IMR-90 (cell line): ENCODE results near the gene PGS1. TPM values are rescaled to one million over a fixed set of nuclear protein-coding genes. Genes with fewer than 3 reads are reported as not detected.

Experiments
- ATAC-seq: fragments of 200-7000 bp; cut with Tn5 transposase; 2 replicates; pipeline ENCODE4 v1.9.1; 2020; ENCODE audit warnings: low read depth, mild to moderate bottlenecking, moderate library complexity
- BruUV-seq: library from RNA; stranded (reverse); fragments of 400-500 nt; replicated peaks from 2 replicates; lab custom pipeline; 2021; lab: Mats Ljungman, UMichigan
- CTCF ChIA-PET: fragments of 300-600 bp; formaldehyde crosslinking; extraction: SDS; loops from one replicate; lab custom pipeline; 2021; ENCODE audit warnings: antibody characterized with exemption; lab: Yijun Ruan, JAX
- POLR2A ChIA-PET: fragments of 300-600 bp; sonication (Branson Sonifier 250); formaldehyde crosslinking; loops from one replicate; lab custom pipeline; 2022; ENCODE audit warnings: antibody characterized with exemption; ENCODE audit not compliant: unreplicated experiment; lab: Charles Lee
- DNase-seq: peaks from one replicate; pipeline ENCODE4 v3.0.0; 2013
- H2AFZ ChIP-seq: replicated peaks from 2 replicates; pipeline ENCODE3; 2013; ENCODE audit warnings: low read length, mild to moderate bottlenecking; ENCODE audit not compliant: poor library complexity
- H2AK5ac ChIP-seq: 2 replicates; pipeline ENCODE4 v1.6.1; 2013; ENCODE audit warnings: low read depth, low read length, inconsistent platforms
- H2AK9ac ChIP-seq: replicated peaks from 2 replicates; pipeline ENCODE3; 2013; ENCODE audit warnings: mild to moderate bottlenecking, low read depth, low read length, moderate library complexity; ENCODE audit not compliant: poor library complexity
- H2BK120ac ChIP-seq: 2 replicates; pipeline ENCODE4 v1.6.1; 2013; ENCODE audit warnings: low read depth, low read length, inconsistent platforms
- H2BK15ac ChIP-seq: 3 replicates; pipeline ENCODE4 v1.6.1; 2013; ENCODE audit warnings: low read depth, low read length, inconsistent platforms
- H2BK20ac ChIP-seq: 2 replicates; pipeline ENCODE4 v1.6.1; 2013; ENCODE audit warnings: low read depth, mild to moderate bottlenecking, inconsistent platforms, low read length, moderate library complexity
- H2BK5ac ChIP-seq: 2 replicates; pipeline ENCODE4 v1.6.1; 2013; ENCODE audit warnings: mild to moderate bottlenecking, low read depth, low read length, inconsistent platforms; ENCODE audit not compliant: poor library complexity, severe bottlenecking
- H3K14ac ChIP-seq: replicated peaks from 2 replicates; pipeline ENCODE4 v1.6.1; 2013; ENCODE audit warnings: low read depth, low read length, inconsistent platforms
- H3K18ac ChIP-seq: 2 replicates; pipeline ENCODE4 v1.6.1; 2013; ENCODE audit warnings: low read depth, low read length, control low read depth
- H3K23ac ChIP-seq: 2 replicates; pipeline ENCODE4 v1.6.1; 2013; ENCODE audit warnings: low read depth, low read length, inconsistent platforms
- H3K27ac ChIP-seq: 2 replicates; pipeline ENCODE4 v1.5.1; 2013; ENCODE audit warnings: mild to moderate bottlenecking, control low read depth, low read length; ENCODE audit not compliant: insufficient read depth
- H3K27me3 ChIP-seq: 2 replicates; pipeline ENCODE4 v1.6.1; 2013; ENCODE audit warnings: low read length; ENCODE audit not compliant: control insufficient read depth, insufficient read depth
- H3K36me3 ChIP-seq: 2 replicates; pipeline ENCODE4 v1.6.1; 2013; ENCODE audit warnings: low read length, mixed read lengths; ENCODE audit not compliant: control insufficient read depth, insufficient read depth
- H3K4ac ChIP-seq: 2 replicates; pipeline ENCODE4 v1.6.1; 2013; ENCODE audit warnings: low read depth, low read length, inconsistent platforms
- H3K4me1 ChIP-seq: 2 replicates; pipeline ENCODE4 v1.6.1; 2013; ENCODE audit warnings: low read length, mixed read lengths; ENCODE audit not compliant: control insufficient read depth, insufficient read depth
- H3K4me2 ChIP-seq: 2 replicates; pipeline ENCODE4 v1.6.1; 2013; ENCODE audit warnings: low read depth, mild to moderate bottlenecking, control low read depth, low read length, moderate library complexity
- H3K4me3 ChIP-seq: 2 replicates; pipeline ENCODE4 v1.5.1; 2013; ENCODE audit warnings: low read depth, mild to moderate bottlenecking, control low read depth, low read length, moderate library complexity; ENCODE audit not compliant: insufficient read depth
- H3K56ac ChIP-seq: 2 replicates; pipeline ENCODE4 v1.6.1; 2013; ENCODE audit warnings: low read length, inconsistent platforms; ENCODE audit not compliant: insufficient read depth; ENCODE audit errors: extremely low read depth
- H3K79me1 ChIP-seq, 2 experiments: 2 replicates each; pipeline ENCODE4 v1.6.1; 2013; ENCODE audit warnings: low read length in 2 of 2, inconsistent platforms in 1 of 2, low read depth in 1 of 2
- H3K9ac ChIP-seq: 2 replicates; pipeline ENCODE4 v1.6.1; 2013; ENCODE audit warnings: low read depth, low read length, control low read depth
- H3K9me1 ChIP-seq: 2 replicates; pipeline ENCODE4 v1.6.1; 2013; ENCODE audit warnings: low read length, inconsistent platforms; ENCODE audit not compliant: insufficient read depth
- H3K9me3 ChIP-seq: 2 replicates; pipeline ENCODE4 v1.6.1; 2013; ENCODE audit warnings: low read length; ENCODE audit not compliant: control insufficient read depth, insufficient read depth
- H4K20me1 ChIP-seq: 2 replicates; pipeline ENCODE4 v1.6.1; 2013; ENCODE audit warnings: low read length, inconsistent platforms; ENCODE audit not compliant: insufficient read depth
- H4K5ac ChIP-seq: 2 replicates; pipeline ENCODE4 v1.6.1; 2013; ENCODE audit warnings: mild to moderate bottlenecking, low read depth, low read length, control low read depth
- H4K8ac ChIP-seq, 2 experiments: 2 replicates each; pipeline ENCODE4 v1.6.1; 2013; ENCODE audit warnings: low read depth in 2 of 2, low read length in 2 of 2, control low read depth in 1 of 2, inconsistent platforms in 1 of 2
- H4K91ac ChIP-seq: 2 replicates; pipeline ENCODE4 v1.6.1; 2013; ENCODE audit warnings: low read depth, low read length, inconsistent platforms; ENCODE audit not compliant: insufficient read depth
- CEBPB ChIP-seq: IDR thresholded peaks from 2 replicates; pipeline ENCODE4 v1.6.1; 2012; ENCODE audit warnings: low read depth, low read length, improper control_type of control experiment
- CHD1 ChIP-seq: IDR thresholded peaks from 2 replicates; pipeline ENCODE4 v1.6.1; 2012; ENCODE audit warnings: low read depth, low read length, improper control_type of control experiment
- MAFK ChIP-seq: IDR thresholded peaks from 2 replicates; pipeline ENCODE4 v1.6.1; 2012; ENCODE audit warnings: low read depth, low read length, improper control_type of control experiment
- WGBS, 2 experiments: methylation state at CpG; one replicate each; pipeline versions ENCODE4 v1.1.5 to v1.1.7; 2013; ENCODE audit warnings: missing lambda C conversion rate in 2 of 2; ENCODE audit not compliant: insufficient read length in 1 of 2; ENCODE audit errors: extremely low coverage in 2 of 2; 5-methylcytosine and 5-hydroxymethylcytosine counted together
- dilution Hi-C: fragments of 300-500 bp; cut with HindIII; formaldehyde crosslinking; loops from one replicate; pipeline ENCODE4 v1.14.3; 2018; ENCODE audit warnings: low sequenced_read_pairs; ENCODE audit not compliant: unreplicated experiment
- in situ Hi-C: fragments of 300-500 bp; cut with MboI; formaldehyde crosslinking; loops from 3 replicates; pipeline ENCODE4 v1.14.3; 2019; ENCODE audit warnings: low sequenced_read_pairs, inconsistent platforms, mixed read lengths
- intact Hi-C: fragments of 100-400 bp; cut with micrococcal nuclease; formaldehyde crosslinking; loops from 2 replicates; pipeline ENCODE4 v1.10.0; 2022
- polyA plus RNA-seq, 3 experiments: library from polyadenylated mRNA; depleted of rRNA; stranded (reverse); fragments of >200 nt; gene quantifications; 2 replicates each; pipeline ENCODE4 v1.2.3, GENCODE V29; 2012; ENCODE audit warnings: low replicate concordance in 1 of 3
- total RNA-seq: library from RNA; depleted of rRNA; stranded (reverse); fragments of >200 nt; gene quantifications from 2 replicates; pipeline ENCODE4 v1.2.3, GENCODE V29; 2012

The PGS1 gene
- total and polyA plus RNA-seq, 2 of the 4 experiments (the other 2 are of a cell fraction) = 18.5 to 43.2 TPM

DNA sequence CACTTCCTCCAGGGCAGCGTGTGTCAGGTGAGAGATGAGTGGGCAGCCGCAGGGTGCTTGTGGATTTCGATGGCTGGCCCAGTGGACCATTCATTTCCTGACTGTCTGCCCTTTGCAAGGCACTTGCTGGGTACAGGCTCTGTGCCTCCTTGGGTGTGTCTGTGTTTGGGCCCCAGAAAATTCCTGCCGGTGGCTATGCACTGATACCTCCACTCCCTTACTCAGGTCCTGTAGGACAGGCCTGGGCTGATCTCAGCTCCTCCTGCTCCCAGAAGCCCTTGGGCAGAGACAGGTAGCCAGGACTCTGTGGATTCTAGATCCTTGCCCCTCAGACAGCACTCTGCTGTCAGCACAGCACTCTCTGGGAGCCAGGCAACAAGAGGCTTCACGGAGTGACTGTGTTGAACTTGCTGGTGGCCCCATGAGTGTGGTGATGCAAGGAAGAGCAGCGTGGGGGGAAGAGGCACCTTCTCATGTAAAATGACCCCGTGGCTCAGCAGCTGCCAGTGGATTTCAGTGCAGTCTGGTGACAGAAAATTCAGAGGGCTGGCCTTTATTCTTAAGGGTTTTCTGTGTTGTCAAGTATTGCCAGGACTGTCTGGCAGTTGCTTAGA, 29.0 kb downstream of the PGS1 start:
- ATAC-seq (no peak), DNase-seq (peak; percentile 51)
- Histone ChIP-seq H3K36me3 (peaks cover 61% of the 10 kb centered on the region), H3K4me1 (peaks cover 13% of the 10 kb centered on the region), H4K8ac (no peak overlapping the region), H4K20me1 (peaks cover 55% of the 10 kb centered on the region), H3K27ac (no peak overlapping the region), H2AK9ac (no peak overlapping the region), H2AFZ (no peak overlapping the region), H4K5ac (no peak overlapping the region), H3K4me3 (no peak overlapping the region), H2BK120ac (no peak overlapping the region), H2BK5ac (no peak overlapping the region), H3K18ac (no peak overlapping the region), H3K14ac (no peak overlapping the region), H3K27me3 (no peaks in the 10 kb centered on the region), H3K4me2 (no peak overlapping the region), H2BK15ac (no peak overlapping the region), H3K23ac (no peak overlapping the region), H3K9me3 (no peaks in the 10 kb centered on the region), H2AK5ac (no peak overlapping the region), H2BK20ac (no peak overlapping the region), H3K56ac (no peak overlapping the region), H3K4ac (peak overlapping the region; percentile 2; the same call in 1 of the 2 replicates), H3K9ac (no peak overlapping the region), H3K79me1 (peaks cover 54 to 93% of the 10 kb centered on the region in 2 experiments), H3K9me1 (peaks cover 26% of the 10 kb centered on the region), H4K91ac (no peak overlapping the region)
- CTCF ChIA-PET = no interaction called here
- in situ Hi-C loops = no loop called here
- POLR2A ChIA-PET = no interaction called here
- dilution Hi-C loops = no loop called here
- intact Hi-C loops = no loop called here
- WGBS, 2 experiments = 86% methylated on average over 4 of the region's 7 CpGs; no CpG with 5 or more reads in 1 of the 2 experiments
- TF ChIP-seq CEBPB = peak; percentile 25; the same call in 1 of the 2 replicates
- TF ChIP-seq MAFK = no peak
- no peak for TF ChIP-seq CHD1
- no TSS peak for BruUV-seq
